NB4 (cell line): Measurements from ENCODE around the gene ATP13A1.
"Not testable (repeated sequence)": the region's sequence is repeated elsewhere in the genome, so short reads cannot be mapped to it uniquely, and the experiment has no call there.

Experiments used
- DNase-seq: peaks from one replicate; pipeline ENCODE4 v3.0.0; 2010; ENCODE audit warnings: low read depth
- H3K4me3 ChIP-seq: one replicate; pipeline ENCODE4 v1.5.1; 2011; ENCODE audit warnings: mild to moderate bottlenecking, low read depth, low read length, moderate library complexity
- CTCF ChIP-seq: IDR thresholded peaks from one replicate; pipeline ENCODE4 v1.5.1; 2012; ENCODE audit warnings: low read depth, low read length
- MAX ChIP-seq: IDR thresholded peaks from 2 replicates; pipeline ENCODE4 v1.6.1; 2011; ENCODE audit warnings: low read depth, low read length
- MYC ChIP-seq: IDR thresholded peaks from 2 replicates; pipeline ENCODE4 v1.6.1; 2011; ENCODE audit warnings: low read depth, low read length
- POLR2A ChIP-seq: IDR thresholded peaks from 2 replicates; pipeline ENCODE4 v1.6.1; 2011; ENCODE audit warnings: mild to moderate bottlenecking; ENCODE audit not compliant: insufficient read length; ENCODE audit errors: extremely low read depth

The ATP13A1 gene

DNA sequence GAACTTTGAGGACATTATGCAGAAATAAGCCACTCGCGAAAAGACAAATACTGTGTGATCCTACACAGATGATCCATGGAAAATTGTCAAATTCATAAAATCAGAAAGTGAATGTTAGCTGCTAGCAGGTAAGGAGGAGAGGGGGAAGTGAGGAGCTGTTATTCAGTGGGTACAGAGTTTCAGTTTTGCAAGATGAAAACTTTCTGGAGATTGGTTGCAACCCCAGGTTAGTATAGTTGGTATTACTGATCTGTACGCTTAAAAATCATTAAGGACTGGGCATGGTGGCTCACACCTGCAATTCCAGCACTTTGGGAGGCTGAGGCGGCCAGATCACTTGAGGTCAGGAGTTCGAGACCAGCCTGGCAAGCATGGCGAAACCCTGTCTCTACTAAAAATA lies 23.1 kb upstream of the ATP13A1 start:
- DNase-seq = no peak
- TF ChIP-seq CTCF = no peak
- TF ChIP-seq POLR2A = no peak
- TF ChIP-seq MAX = no peak
- TF ChIP-seq MYC = no peak
- no peak overlapping the region for H3K4me3 ChIP-seq

DNA sequence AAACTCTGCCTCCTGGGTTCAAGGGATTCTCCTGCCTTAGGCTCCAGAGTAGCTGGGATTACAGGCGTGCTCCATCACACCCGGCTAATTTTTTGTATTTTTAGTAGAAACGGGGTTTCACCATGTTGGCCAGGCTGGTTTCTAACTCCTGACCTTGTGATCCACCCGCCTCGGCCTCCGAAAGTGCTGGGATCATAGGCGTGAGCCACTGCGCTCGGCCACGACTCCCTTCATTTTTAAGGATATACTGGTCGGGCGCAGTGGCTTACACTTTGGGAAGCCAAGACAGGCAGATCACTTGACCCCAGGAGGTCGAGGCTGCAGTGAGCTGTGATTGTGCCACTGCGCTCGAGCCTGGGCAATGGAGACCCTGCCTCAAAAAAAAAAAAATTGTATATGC lies 22.6 kb upstream of the ATP13A1 start:
- not testable (repeated sequence) for H3K4me3 ChIP-seq, DNase-seq

- no peak for TF ChIP-seq MAX
- no peak for TF ChIP-seq CTCF
- TF ChIP-seq MYC = no peak
- no peak for TF ChIP-seq POLR2A
- no peak for DNase-seq
- H3K4me3 ChIP-seq = no peak overlapping the region
Observed at GRCh38 chr19:19679176-19680073, 15.9 kb upstream of the ATP13A1 start.

DNA sequence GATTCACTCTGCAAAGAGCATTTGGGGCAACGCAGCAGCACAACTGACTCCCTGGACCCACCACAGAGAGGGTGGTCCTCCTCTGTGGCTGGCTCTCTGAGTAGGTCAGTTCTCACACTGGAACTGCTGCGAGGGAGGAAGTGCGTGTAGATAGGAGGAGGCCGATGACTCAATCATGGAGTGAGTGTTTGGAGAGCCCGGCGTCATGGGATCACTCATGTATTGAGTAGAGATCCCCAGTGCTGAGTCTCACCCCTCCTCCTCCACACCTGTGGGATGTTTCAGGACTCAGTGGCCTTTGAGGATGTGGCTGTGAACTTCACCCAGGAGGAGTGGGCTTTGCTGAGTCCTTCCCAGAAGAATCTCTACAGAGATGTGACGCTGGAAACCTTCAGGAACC lies 14.1 kb upstream of the ATP13A1 start:
- no peak overlapping the region for H3K4me3 ChIP-seq
- DNase-seq = no peak
- TF ChIP-seq POLR2A (no peak), MAX (no peak), MYC (no peak), CTCF (no peak)

GRCh38 chr19:19674315-19674714 lies 10.8 kb upstream of the ATP13A1 start:
- TF ChIP-seq CTCF = no peak
- TF ChIP-seq MYC = no peak
- no peak for TF ChIP-seq MAX
- no peak for TF ChIP-seq POLR2A
- no peak for DNase-seq
- H3K4me3 ChIP-seq = no peak overlapping the region

- DNase-seq = no peak
- H3K4me3 ChIP-seq = no peak overlapping the region
- no peak for TF ChIP-seq MYC
- TF ChIP-seq POLR2A = no peak
- TF ChIP-seq MAX = no peak
- no peak for TF ChIP-seq CTCF
Observed at GRCh38 chr19:19672816-19673215, 9.3 kb upstream of the ATP13A1 start.
